HEK293T (cell line): ENCODE data around the gene KHK.

Experiments
- CTCF ChIA-PET: fragments of 350-600 bp; formaldehyde crosslinking; extraction: SDS; loops from one replicate; lab custom pipeline; 2021; ENCODE audit warnings: antibody characterized with exemption, inconsistent platforms; lab: Yijun Ruan, JAX
- POLR2A ChIA-PET: fragments of 350-600 bp; formaldehyde crosslinking; extraction: SDS; loops from one replicate; lab custom pipeline; 2020; ENCODE audit warnings: antibody characterized with exemption, inconsistent platforms; lab: Yijun Ruan, JAX
- DNase-seq: peaks from one replicate; pipeline ENCODE4 v3.0.0; 2012; ENCODE audit warnings: mixed read lengths; ENCODE audit errors: extremely low spot score
- ARNT ChIP-seq: fragments of 450-650 bp; IDR thresholded peaks from 2 replicates; pipeline ENCODE4 v1.6.1; 2017; ENCODE audit warnings: mild to moderate bottlenecking
- BHLHE40 ChIP-seq: fragments of 450-650 bp; IDR thresholded peaks from 2 replicates; pipeline ENCODE4 v1.6.1; 2016; ENCODE audit warnings: mild to moderate bottlenecking, moderate library complexity, borderline replicate concordance
- CTBP1 ChIP-seq: fragments of 450-650 bp; IDR thresholded peaks from 2 replicates; pipeline ENCODE4 v1.6.1; 2016; ENCODE audit warnings: borderline replicate concordance
- ELF4 ChIP-seq: fragments of 450-650 bp; IDR thresholded peaks from 2 replicates; pipeline ENCODE4 v1.6.1; 2017; ENCODE audit warnings: antibody characterized with exemption
- FOXA1 ChIP-seq: fragments of 450-650 bp; IDR thresholded peaks from 2 replicates; pipeline ENCODE4 v1.6.1; 2016; ENCODE audit warnings: mild to moderate bottlenecking
- FOXK2 ChIP-seq: fragments of 450-650 bp; IDR thresholded peaks from 2 replicates; pipeline ENCODE4 v1.6.1; 2016; ENCODE audit warnings: mild to moderate bottlenecking
- FOXM1 ChIP-seq: fragments of 450-650 bp; IDR thresholded peaks from 2 replicates; pipeline ENCODE4 v1.6.1; 2017; ENCODE audit warnings: mild to moderate bottlenecking, borderline replicate concordance
- HDGF ChIP-seq: fragments of 450-650 bp; IDR thresholded peaks from 2 replicates; pipeline ENCODE4 v1.6.1; 2017; ENCODE audit warnings: antibody characterized with exemption, borderline replicate concordance
- L3MBTL2 ChIP-seq: fragments of 450-650 bp; conservative IDR thresholded peaks from 2 replicates; pipeline ENCODE4 v1.6.1; 2016; ENCODE audit warnings: mild to moderate bottlenecking
- LEF1 ChIP-seq: fragments of 450-650 bp; IDR thresholded peaks from 2 replicates; pipeline ENCODE4 v1.6.1; 2017; ENCODE audit warnings: mild to moderate bottlenecking, borderline replicate concordance
- NFRKB ChIP-seq: fragments of 450-650 bp; IDR thresholded peaks from 2 replicates; pipeline ENCODE4 v1.6.1; 2016; ENCODE audit warnings: mild to moderate bottlenecking, moderate library complexity
- SP1 ChIP-seq: fragments of 450-650 bp; IDR thresholded peaks from 2 replicates; pipeline ENCODE4 v1.6.1; 2017
- SUZ12 ChIP-seq: fragments of 450-650 bp; IDR thresholded peaks from 2 replicates; pipeline ENCODE4 v1.6.1; 2016; ENCODE audit warnings: mild to moderate bottlenecking
- TARDBP ChIP-seq: fragments of 450-650 bp; IDR thresholded peaks from 2 replicates; pipeline ENCODE4 v1.6.1; 2016
- ZNF384 ChIP-seq: fragments of 450-650 bp; IDR thresholded peaks from 2 replicates; pipeline ENCODE4 v1.6.1; 2016
- TF ChIP-seq, protein P1 (sequence below): fragments of 450-650 bp; IDR thresholded peaks from 2 replicates; pipeline ENCODE4 v1.6.1; 2016

The KHK gene

DNA sequence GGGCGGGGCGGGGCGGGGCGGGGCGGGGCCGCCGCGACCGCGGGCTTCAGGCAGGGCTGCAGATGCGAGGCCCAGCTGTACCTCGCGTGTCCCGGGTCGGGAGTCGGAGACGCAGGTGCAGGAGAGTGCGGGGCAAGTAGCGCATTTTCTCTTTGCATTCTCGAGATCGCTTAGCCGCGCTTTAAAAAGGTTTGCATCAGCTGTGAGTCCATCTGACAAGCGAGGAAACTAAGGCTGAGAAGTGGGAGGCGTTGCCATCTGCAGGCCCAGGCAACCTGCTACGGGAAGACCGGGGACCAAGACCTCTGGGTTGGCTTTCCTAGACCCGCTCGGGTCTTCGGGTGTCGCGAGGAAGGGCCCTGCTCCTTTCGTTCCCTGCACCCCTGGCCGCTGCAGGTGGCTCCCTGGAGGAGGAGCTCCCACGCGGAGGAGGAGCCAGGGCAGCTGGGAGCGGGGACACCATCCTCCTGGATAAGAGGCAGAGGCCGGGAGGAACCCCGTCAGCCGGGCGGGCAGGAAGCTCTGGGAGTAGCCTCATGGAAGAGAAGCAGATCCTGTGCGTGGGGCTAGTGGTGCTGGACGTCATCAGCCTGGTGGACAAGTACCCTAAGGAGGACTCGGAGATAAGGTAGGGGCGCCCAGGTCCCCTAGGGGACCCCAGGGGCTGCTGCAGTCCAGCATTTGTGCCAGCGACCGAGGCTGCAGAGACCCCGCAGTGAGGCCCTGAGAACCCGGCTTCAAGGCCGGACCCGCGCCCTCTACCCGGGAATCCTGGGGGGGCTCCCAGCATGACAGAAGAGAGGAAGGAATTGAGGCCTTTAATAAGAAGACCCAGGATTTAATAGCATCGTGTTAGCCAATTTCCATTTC, at the start of gene KHK:
Gene KHK, plus strand, starts transcription at position 49 of the 870 bp plus-strand sequence. Its CDS starts 488 bp downstream, at position 537.
- TF ChIP-seq L3MBTL2 (no peak), CTBP1 (no peak), SP1 (no peak), ARNT (no peak), SUZ12 (no peak), ZNF384 (no peak), FOXA1 (no peak), NFRKB (no peak), FOXM1 (no peak), FOXK2 (no peak), TARDBP (no peak), ELF4 (no peak), HDGF (no peak)
- TF ChIP-seq, protein P1, sequence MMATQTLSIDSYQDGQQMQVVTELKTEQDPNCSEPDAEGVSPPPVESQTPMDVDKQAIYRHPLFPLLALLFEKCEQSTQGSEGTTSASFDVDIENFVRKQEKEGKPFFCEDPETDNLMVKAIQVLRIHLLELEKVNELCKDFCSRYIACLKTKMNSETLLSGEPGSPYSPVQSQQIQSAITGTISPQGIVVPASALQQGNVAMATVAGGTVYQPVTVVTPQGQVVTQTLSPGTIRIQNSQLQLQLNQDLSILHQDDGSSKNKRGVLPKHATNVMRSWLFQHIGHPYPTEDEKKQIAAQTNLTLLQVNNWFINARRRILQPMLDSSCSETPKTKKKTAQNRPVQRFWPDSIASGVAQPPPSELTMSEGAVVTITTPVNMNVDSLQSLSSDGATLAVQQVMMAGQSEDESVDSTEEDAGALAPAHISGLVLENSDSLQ = no peak
- ChIA-PET POLR2A (interaction anchor here (0.6 to 5.2 kb wide), 12 partner anchors 10 to 216 kb away, joined by 3 to 37 read pairs (median 3); partner anchors contain the start of genes ABHD1, AGBL5, ATRAID and OST4), CTCF (interaction anchor here (0.6 to 1.8 kb wide), 9 partner anchors 13 to 216 kb away, joined by 3 to 6 read pairs (median 3); partner anchors contain the start of gene ABHD1)
- peak; percentile 51 for DNase-seq

DNA sequence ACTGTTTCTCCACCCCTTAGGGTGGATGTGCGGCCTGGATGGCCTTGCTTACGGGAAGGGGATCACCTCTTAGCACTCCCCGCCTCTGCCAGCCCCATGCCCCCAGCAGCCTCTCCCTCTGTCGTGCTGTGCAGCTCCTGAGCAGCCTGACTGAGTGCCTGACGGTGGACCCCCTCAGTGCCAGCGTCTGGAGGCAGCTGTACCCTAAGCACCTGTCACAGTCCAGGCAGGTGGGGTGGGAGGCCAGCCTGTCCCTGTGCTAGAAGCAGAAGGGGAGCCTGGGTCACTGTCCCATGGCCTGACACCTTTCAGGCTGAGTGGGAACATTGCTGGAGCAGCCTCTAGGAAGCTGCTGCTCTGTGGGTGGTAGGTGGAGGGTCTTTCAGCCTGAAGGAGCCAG, 48.6 kb upstream of the KHK start:
- TF ChIP-seq ZNF384 (no peak), ARNT (no peak), ELF4 (no peak), LEF1 (no peak), SUZ12 (no peak)
- CTCF ChIA-PET = no interaction called here
- POLR2A ChIA-PET = interaction anchor here (1.4 to 2.5 kb wide), 3 partner anchors 9 to 34 kb away, joined by 6 to 10 read pairs (median 7); partner anchors contain the start of genes AGBL5 and OST4
- no peak for DNase-seq

DNA sequence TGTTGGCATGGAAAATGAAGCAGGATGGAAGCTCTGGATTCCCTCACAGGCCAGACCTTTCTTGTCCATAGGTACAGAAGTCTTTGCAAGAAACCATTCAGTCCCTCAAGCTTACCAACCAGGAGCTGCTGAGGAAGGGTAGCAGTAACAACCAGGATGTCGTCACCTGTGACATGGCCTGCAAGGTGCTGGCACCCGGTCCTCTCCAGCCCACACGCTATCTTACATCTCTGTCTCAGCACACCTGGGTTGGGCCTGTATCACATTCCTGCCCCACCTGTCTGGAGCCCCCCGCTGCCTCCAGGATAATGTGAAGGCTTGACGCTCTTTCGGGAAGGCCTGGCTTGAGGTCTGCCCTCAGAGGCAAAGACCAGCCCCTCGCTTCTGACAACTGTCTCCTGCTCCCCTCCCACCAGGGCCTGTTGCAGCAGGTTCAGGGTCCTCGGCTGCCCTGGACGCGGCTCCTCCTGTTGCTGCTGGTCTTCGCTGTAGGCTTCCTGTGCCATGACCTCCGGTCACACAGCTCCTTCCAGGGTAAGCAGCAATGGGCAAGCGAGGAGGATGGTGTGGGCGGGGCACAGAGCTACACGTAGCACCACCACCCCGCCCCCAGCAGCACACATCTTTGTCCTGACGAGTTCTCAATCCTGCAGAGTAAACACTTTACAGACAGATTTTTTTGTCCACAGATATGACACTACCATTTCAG, 47.8 kb upstream of the KHK start:
- CTCF ChIA-PET = interaction anchor here (0.7 kb wide), 1 partner anchor 14 kb away, joined by 3 read pairs; no protein-coding TSS in a partner anchor
- TF ChIP-seq NFRKB (no peak), FOXM1 (no peak), SUZ12 (no peak), TARDBP (no peak), FOXK2 (no peak), SP1 (no peak), CTBP1 (no peak), ZNF384 (no peak), ARNT (no peak), ELF4 (no peak), LEF1 (no peak), FOXA1 (no peak), HDGF (no peak), BHLHE40 (no peak)
- DNase-seq = no peak
- POLR2A ChIA-PET = interaction anchor here (1.8 to 2.5 kb wide), 3 partner anchors 8 to 33 kb away, joined by 6 to 11 read pairs (median 10); partner anchors contain the start of genes AGBL5 and OST4

GRCh38 chr2:27039426-27039825, 47.1 kb upstream of the KHK start:
- ChIA-PET CTCF (interaction anchor here (0.7 kb wide), 1 partner anchor 14 kb away, joined by 3 read pairs; no protein-coding TSS in a partner anchor), POLR2A (interaction anchor here (1.1 to 2.5 kb wide), 5 partner anchors 8 to 84 kb away, joined by 3 to 11 read pairs (median 8); partner anchors contain the start of genes AGBL5 and OST4)
- TF ChIP-seq SP1 (no peak), NFRKB (no peak), FOXM1 (no peak), CTBP1 (no peak), LEF1 (no peak), L3MBTL2 (no peak), FOXA1 (no peak), ZNF384 (no peak), ARNT (no peak), ELF4 (no peak), TARDBP (no peak), FOXK2 (no peak), BHLHE40 (no peak), SUZ12 (no peak), HDGF (no peak)
- TF ChIP-seq, protein P1 = no peak
- no peak for DNase-seq

DNA sequence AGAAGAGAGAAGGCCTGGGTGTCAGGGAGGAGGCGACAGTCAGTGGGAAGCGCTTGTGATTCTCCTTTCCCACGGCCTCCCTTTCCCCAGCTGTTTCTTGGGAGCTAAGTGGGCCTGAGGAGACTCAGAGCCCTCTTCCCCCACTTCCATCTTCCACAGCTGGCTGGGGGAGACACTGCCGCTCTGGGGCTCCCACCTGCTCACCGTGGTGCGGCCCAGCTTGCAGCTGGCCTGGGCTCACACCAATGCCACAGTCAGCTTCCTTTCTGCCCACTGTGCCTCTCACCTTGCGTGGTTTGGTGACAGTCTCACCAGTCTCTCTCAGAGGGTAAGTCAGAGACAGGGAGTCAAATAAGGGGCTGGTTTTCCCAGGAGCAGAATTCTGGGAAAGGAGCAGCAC, 46.7 kb upstream of the KHK start:
- CTCF ChIA-PET = no interaction called here
- TF ChIP-seq CTBP1 (no peak), SUZ12 (no peak), NFRKB (no peak), L3MBTL2 (no peak), FOXM1 (no peak), FOXA1 (no peak), TARDBP (no peak), ARNT (no peak), FOXK2 (no peak)
- TF ChIP-seq, protein P1 = no peak
- POLR2A ChIA-PET = interaction anchor here (1.1 to 2.2 kb wide), 5 partner anchors 9 to 83 kb away, joined by 3 to 11 read pairs (median 6); partner anchors contain the start of genes AGBL5 and OST4
- no peak for DNase-seq
